HG03066 (cell line): ENCODE results near the gene TSFM.

ENCODE experiments used
- ATAC-seq: cut with Tn5 transposase; IDR thresholded peaks from one replicate; pipeline ENCODE4 v1.9.1; 2021; ENCODE audit warnings: low read depth; ENCODE audit not compliant: unreplicated experiment

TSFM gene

DNA sequence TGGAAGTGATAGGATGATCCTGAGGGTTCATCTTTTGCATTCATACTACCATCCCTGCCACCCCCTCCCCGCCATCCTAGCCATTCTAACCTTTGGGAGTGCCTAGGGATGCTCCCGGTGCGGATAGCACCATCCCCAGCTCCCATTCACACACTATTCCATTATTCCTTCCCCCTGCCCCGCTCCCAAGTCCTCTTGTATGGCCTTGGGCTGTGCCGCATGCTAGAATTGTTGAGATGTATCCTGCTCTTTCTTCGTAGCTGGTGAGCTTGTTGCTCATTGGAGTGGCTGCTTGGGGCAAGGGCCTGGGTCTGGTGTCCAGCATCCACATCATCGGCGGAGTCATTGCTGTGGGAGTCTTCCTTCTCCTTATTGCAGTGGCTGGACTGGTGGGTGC, 37.1 kb upstream of the TSFM start:
- no peak for ATAC-seq

DNA sequence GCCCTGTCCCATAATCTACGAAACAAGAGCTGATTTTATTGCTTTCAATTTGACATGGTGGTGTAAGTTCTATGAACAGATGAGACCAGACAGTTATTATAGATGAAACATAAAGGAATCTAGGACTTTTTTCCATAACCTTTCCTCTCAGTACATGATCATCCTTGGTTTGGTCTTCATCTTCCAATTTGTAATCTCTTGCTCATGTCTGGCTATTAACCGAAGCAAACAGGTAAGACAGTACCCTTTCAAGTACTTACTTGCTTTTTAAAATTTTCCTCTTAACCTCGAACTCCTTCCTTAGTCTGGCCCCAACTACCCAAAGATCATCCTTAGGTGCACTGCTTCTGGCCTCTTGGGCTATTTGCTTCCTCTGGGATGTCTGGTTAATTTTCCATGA, 36.6 kb upstream of the TSFM start:
- ATAC-seq = no peak

DNA sequence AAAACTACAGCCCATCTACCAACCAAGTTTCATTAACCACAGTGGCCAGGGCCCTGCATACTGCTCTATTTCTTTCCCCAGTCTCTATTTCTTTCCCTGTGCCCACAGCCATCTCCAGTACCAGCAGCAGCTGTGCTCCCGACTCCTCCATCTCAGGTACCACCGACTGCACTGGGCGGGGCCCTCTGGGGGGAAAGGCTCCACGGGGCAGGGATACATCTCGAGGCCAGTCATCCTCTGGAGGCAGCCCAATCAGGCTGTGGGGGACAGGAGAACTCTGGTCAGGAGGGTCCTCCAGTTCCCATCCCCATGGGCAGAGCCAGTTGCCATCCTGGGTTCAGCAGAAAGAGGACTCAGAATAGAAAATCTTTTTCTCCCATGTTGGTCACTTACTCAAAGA, 33.5 kb upstream of the TSFM start:
- ATAC-seq = no peak

DNA sequence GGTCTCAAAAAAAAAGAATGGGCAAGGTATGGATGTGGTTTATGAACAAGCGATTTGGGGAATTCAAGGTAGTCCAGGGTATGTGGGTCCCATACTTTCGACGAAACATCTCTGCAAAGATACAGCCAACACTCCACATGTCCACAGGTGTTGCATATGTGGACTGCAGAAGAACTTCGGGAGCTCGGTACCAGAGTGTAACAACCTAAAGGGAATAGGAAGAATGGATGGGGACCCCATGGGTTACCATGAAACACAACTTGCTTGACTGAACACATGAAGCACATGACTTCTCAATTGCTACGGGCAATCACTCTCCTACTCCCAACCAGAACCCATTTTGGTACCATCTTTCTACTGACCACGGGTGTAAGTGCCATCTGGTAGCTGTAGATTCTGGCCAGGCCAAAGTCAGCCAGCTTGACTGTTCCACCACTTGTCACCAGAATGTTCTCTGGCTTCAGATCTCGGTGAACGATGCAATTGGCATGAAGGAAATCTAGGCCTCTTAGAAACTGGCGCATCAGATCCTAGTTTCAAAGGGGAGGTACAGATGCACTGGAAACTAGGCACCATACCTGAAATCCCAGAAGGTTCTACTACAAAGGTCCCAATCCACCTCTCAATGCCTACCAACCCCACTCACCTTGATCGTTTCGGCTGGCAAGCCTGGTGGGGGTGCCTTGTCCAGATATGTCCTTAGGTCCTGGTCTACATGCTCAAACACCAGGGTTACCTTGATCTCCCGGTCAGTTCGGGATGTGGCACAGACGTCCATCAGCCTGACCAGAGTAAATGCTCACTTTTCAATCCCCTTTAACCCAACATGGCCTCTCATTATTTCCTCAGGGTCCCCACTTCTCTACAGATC, 31.8 kb upstream of the TSFM start:
- ATAC-seq = no peak

DNA sequence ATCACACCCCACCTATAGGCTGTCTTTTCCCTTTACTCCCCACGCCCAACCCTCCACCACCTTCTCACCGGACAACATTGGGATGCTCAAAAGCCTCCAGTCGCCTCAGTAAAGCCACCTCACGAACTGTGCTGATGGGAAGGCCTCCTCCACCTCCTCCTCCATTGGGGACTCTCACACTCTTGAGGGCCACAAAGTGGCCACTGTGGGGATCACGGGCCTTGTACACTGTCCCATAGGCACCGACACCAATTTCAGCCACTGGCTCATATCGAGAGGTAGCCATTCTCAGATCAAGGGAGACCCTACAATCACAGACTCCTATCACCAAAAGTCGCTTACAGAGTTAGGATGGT, 31.2 kb upstream of the TSFM start:
- ATAC-seq = no peak

DNA sequence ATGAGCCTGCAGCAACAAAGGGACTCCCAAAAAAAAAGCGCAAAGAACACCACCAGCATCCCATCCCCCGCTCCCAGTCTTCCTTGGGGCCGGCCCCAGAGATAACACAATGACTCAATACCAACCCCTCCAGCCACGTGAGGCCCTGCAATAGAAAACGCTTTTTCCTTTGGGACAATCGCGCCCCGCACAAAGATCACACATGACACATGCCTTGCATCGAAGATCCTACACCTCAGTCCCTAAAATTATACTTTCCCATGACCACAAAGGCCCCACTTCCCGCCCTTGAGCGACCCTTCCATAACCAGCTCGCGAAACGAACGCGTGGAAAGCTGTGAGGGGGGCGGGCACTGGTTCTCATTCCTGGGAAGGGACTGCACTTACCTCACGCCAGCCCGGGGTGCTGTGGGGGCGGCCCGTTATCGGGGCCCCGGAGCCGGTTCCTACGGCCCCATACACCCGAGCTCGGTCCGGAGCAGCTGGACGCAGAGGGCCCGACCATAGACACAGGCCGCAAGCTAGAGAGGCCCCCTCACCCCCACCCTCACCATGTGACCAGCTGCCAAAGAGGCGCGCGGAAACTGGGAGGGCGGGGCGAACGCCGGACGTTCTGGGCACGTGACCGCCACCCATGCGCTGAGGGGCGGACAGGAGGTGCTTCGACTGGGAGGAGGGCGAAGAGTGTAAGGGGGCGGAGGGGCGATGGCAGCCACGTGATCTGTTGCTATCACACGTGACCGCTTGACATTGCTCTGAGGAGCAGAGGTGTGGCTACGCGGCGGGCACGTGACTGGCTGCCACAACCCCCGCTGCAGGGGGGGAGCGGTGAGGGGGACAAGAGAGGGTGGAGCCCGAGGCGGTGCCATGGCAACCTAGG, 30.6 kb upstream of the TSFM start, which contains the start of gene CDK4:
TSS of gene CDK4 (minus strand) at position 523 of the 880 bp plus-strand sequence. CDS start 593 bp downstream, outside the sequence.
- peak; percentile 62 for ATAC-seq

DNA sequence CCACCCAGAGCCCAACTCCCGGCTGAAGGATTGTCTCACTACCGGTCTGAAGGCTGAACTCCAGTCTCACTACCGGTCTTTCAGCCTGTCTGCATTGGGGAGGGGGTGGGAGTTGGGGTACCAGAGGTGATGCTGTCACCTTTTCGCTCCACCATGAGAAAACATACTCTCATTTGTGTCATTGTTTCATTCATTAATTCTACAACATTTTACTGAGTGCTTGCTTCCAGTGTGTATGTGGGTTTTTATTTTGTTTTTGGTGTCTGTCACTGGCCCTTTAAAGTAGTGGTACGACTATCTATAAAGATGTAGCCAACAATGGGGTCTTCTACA, 30.0 kb upstream of the TSFM start:
- no peak for ATAC-seq

DNA sequence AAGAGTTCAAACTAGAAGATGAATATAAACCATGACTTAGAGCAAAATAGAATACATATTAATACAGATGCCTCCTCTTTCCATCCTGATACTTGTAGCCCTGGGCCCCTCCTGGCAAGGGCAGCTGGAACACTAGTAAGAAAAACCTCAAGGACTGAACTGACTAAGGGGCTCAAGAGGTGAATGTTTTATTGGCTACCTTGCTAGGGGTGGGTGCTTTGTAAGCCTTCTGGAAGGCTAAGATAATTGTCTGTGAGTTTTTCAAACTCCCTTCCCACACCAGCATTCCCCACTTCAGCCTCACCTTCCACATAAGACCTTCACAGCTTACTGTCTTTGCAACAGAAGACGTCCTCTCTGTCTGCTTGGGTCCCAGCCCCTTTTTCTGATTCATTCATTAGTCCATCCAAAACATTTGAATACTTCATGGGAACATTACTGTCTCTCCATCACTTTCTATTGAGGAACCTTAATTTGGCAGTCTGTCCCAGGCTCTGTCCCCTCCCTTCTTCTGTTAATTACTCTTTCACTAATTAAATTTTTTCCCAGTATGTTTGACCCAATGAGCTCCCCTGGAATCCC, 28.7 kb upstream of the TSFM start:
- no peak for ATAC-seq

DNA sequence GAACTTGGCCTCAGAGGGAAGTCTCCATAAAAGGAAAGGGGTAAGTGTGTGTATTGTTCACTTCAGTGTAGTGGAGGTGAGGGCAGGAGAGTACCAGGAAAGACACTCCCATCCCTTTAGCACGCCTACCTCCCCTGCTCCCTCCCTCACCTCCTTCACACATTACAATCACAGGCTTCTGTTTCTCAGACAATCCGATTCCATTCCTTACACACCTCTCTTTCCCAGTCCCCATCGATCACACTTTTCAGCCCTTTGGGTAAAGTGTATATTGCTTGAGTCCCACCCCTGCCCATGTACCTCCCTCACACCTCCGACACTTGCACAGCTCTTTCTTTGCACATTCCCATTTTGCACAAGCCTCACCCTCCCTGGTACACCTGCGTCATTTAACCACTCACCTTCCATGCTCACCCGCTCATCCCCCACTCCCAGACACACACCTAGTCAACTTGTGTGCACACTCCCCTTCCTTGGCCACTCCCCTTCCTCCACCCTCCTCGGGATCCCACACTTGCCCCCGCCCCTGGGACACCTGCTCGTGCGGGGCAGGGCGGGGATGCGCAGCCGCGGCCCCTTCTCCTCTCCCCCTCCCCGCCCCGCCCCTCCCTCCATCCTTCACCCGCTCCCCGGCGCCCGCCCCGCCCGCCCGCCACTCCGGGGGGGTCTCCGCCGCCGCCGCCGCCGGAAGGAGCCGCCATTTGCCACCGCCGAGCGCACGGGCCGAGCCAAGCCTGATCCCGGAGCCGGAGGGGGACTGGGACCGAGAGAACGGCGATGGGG, 28.0 kb upstream of the TSFM start, which contains the start of gene MARCHF9:
TSS of gene MARCHF9 (plus strand) at position 693 of the 783 bp plus-strand sequence. CDS start 426 bp downstream, outside the sequence.
- ATAC-seq = peak; percentile 35

DNA sequence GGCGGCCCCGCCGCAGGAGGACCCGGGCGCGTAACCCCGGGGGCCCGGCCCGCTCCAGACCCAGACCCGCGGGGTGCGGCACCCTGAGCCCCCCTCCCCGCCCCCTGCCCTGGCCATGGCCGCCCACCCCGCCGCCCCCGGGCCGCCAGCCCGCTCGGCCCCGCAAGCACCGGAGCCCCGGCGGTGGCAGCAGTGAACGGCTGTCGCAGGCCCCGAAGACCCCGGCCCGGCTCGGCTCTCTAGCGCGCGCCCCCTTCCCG, 27.5 kb upstream of the TSFM start:
- no peak for ATAC-seq

DNA sequence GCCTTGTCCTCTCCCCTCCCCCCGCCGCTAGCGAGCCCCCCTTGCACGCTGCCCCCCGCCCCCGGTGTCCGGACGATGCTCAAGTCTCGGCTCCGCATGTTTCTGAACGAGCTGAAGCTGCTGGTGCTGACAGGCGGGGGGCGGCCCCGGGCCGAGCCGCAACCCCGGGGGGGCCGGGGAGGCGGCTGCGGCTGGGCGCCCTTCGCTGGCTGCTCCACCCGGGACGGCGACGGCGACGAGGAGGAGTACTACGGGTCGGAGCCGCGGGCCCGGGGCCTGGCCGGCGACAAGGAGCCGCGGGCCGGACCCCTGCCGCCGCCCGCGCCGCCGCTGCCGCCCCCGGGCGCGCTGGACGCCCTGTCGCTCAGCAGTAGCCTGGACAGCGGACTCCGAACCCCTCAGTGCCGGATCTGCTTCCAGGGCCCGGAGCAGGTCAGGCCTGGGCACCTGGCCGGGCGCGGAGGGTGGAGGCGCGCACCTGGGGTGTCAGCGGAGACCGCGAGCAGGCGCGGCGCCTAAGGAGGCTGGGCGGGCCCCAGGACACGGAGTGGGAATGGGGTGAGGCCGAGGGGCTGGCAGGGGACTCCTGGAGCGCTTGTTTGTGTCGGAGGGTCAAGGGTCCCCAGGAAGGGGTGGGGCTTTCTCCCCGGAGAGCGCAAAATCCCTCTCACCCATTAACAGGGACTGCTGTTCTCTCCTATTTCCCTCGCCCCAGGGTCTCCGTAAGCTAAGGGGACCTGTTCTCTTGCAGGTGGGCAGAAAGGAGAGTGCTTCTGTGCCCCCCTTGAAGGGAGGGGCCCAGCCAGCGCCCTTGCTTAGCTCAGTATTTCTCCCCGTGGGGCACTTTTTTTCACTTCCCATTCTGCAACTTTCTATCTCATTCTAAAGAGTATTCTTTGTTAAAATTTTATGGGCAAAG, 26.9 kb upstream of the TSFM start:
- no peak for ATAC-seq

DNA sequence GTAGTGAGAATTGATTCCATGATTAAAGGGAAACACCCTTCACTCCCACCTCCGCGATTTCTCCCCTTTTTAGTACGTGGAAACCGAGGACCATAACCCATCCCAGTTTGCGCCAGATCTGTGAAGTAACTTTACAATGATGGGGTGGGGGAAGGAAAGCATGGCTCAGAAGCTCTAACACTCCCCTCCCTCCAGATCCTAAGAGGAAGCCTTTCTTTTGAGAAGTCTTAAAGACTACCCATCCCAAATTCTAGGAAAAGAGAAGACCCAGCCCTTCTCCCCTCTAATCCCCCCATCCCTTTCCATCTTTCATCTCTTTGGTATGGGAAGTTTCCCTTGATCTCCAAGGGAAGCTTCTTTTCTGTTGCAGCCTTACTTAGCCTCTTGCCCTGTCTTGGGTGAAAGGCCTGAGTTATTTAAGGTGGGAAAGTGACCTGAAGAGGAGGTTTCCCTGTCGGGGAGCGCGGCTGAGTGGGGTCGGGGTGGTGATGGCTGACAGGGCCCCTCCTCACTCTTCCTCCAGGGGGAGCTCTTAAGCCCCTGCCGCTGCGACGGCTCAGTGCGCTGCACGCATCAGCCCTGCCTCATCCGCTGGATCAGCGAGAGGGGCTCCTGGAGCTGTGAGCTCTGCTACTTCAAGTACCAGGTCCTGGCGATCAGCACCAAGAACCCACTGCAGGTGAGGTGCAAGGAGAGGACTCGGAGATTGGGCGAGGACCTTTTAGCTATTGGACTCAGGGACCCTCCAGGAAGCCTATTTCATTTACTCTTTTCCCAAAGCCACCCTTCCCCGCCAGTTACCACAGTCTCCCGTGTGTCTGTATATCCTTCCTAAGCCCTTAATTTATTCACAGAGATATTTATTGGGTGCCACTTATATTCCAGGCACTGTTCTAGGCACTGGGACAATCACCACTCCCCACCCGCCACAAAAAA, 25.9 kb upstream of the TSFM start:
- ATAC-seq = no peak

DNA sequence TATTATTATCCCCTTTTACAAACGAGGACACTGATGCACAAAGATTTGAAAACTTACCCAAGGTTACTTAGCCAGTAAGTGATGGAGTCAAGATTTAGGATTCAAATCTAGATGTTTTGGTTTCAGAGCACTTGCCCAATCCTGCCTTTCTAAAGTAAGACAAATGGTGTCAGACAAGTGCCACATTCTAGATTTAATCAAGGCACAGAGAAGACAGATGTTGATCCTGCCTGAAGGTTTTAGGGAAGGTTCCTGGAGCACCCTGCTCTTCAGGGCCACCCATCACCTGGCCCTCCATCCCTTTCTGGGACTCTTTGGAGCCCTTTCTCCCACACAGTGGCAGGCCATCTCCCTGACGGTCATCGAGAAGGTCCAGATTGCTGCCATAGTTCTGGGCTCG, 24.8 kb upstream of the TSFM start:
- no peak for ATAC-seq

DNA sequence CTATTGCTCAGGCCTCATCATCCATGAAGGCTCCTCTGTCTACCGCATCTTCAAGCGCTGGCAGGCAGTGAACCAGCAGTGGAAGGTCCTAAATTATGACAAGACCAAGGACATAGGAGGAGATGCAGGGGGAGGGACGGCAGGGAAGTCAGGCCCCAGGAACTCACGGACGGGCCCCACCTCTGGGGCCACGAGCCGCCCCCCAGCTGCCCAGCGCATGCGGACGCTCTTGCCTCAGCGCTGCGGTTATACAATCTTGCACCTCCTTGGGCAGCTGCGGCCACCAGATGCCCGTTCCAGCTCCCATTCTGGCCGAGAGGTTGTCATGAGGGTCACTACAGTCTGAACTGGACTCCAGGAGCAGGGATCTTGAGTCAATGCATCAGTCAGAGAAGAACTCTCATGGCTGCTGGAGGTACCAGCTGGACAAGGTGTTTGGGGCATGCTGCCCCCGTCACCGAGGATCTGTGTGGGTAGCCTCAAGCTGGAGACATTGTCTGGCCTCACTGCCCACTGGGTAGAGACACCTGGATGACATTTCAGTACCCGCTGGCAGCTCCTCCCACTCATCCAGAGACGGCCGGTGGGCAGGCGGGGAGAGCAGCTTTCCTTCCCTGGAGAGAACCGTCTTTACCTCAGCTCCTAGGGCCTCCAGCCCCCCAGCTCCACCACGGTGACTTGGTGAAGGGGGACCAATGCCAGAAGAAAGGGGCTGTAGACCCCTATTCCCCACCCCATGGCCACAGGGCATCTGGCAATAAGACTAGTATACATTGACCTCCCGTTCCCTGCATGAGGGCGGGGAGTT, 23.8 kb upstream of the TSFM start:
- no peak for ATAC-seq

DNA sequence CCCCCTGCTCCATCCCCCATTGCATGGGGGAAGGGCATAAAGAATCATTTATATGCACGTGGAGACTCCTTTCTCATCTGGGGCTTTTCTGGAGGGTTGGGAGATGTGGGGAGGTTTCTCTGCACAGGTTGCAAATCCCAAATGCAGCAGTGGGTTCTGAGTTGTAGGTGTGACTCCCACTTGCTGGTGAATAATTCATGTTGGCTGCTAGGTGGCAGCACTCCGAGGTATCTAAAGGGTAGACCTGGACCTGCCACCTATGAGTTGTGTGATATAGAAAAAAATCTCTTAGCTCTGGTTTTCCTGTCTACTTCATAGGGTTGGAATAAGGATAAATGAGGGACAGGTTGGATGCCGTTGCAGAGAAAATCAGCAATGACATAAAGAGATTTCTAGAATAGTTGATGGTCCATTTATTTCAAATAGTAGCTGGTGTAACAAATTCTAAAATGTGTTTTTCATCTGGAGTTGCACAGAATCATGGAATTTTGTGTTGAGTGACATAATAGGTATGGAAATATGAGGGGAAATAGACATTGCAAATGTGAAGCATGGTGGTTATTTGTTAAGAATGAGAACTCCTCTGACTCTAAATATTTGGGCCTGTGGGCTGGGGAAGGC, 23.1 kb upstream of the TSFM start:
- ATAC-seq = no peak

DNA sequence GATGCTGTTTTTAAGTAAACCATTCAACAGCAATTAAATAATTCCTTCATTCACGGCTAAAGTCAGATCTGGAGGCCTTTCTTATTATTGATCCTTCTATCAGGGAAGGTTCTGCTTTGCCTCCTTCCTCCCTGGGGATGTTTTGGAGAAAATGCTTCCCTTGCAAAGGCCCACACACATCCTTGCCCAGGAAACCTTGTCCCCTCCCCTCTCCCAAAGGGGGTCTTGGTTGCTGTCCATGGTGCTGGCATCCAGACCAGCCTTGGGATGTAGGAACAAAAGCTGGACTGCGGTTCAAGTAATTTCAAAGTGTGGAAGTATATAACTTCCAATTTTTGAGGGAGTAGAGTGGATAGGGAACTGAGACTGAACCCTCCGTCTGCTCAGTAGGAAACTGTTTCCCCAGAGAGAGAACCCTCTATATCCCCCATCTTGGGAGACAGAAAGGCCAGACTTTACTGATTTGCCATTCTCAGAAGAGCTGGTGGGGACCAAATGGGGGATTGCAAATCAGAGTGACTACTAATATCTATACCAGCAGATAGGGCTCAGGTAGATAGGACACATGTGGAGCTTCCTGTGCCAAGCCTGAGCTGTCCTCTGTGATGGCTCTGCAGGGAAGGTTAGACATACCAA, 22.1 kb upstream of the TSFM start:
- ATAC-seq = no peak

DNA sequence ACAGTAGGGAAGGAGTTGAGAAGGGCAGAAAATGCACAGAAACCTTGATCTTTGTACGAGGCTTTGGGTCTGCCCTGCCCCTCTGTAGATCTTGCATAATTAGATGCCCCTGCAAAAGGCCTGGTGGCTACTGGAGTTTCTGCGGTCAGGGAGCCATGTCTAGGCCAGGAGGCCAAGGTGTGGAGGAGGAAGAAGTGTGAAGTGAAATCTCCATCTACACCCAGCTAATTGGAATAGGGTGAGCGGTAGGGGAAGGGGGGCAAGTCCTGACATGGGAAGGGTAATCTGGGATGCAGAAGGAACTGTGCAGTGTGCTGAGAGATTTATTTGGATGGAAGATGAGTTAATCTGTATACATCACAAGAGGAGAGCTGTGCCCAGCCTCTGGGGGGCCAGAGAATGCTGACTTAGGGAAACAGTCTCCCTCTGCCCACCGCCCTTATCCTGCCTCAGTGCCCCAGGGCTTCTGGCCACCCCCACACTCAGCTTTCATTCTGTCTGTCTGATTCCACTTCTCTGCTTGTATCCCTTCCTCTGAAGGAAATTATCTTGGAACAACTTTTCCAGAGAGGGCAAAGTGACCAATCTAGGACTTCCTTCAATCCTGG, 21.1 kb upstream of the TSFM start:
- ATAC-seq = no peak
